ENCODE measurements around the gene MRPL16.
A peak's percentile ranks its signal among the peaks of the same experiment; 100 is the strongest.

DNA sequence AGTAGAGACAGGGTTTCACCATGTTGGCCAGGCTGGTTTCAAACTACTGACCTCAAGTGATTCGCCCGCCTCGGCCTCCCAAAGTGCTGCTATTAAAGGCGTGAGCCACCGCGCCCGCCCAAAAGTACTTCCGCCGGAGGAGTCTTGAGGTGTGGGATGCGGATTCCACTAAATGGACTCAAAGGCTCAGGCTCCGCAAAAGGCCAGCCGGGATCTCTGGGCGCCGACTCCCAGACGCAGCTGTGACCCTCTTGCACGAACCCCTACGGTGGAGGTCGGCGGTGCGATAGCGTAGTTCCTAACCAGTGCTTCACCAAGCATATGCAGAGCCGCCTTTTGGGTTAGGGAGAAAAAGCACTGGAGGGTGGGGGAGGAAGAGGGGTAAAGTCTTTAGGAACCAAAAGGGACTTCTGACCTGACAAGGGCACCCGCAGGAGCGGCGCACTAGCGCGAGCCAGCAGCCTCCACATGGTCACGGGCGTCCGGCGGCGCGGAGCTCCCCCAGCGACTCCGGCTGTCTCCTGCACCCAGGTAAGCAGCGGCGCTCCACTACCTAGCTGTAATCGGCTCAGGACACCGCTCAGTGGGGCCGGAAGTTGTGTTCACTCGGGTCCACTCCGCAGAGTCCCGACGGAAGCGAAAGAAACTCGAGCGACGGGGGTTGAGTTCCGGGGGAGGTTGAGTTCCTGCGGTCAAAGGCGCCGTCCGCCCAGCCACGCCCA is at the start of gene MRPL16:
- TF ChIP-seq, protein P1, sequence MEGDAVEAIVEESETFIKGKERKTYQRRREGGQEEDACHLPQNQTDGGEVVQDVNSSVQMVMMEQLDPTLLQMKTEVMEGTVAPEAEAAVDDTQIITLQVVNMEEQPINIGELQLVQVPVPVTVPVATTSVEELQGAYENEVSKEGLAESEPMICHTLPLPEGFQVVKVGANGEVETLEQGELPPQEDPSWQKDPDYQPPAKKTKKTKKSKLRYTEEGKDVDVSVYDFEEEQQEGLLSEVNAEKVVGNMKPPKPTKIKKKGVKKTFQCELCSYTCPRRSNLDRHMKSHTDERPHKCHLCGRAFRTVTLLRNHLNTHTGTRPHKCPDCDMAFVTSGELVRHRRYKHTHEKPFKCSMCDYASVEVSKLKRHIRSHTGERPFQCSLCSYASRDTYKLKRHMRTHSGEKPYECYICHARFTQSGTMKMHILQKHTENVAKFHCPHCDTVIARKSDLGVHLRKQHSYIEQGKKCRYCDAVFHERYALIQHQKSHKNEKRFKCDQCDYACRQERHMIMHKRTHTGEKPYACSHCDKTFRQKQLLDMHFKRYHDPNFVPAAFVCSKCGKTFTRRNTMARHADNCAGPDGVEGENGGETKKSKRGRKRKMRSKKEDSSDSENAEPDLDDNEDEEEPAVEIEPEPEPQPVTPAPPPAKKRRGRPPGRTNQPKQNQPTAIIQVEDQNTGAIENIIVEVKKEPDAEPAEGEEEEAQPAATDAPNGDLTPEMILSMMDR (IDR thresholded peaks at IDR 0.05; ENCODE audit: low read length) = peak; percentile 40; the same call in 1 of the 2 replicates
- TF ChIP-seq EZH2 (IDR thresholded peaks at IDR 0.05; ENCODE audit: borderline replicate concordance, low read length) = no peak

All from OCI-LY1 (cell line).